HFF-Myc (cell line): ENCODE measurements around the gene CDH4.

Source experiments
- DNase-seq: peaks from one replicate; pipeline ENCODE4 v3.0.0-alpha.2; 2011; ENCODE audit warnings: low read depth; ENCODE audit errors: extremely low read depth
- H3K4me3 ChIP-seq: replicated peaks from 2 replicates; pipeline ENCODE4 v1.5.1; 2011; ENCODE audit warnings: low read depth, mild to moderate bottlenecking, control low read depth, low read length
- TF ChIP-seq, protein P1 (sequence below): IDR thresholded peaks from 2 replicates; pipeline ENCODE4 v1.5.1; 2012; ENCODE audit warnings: mild to moderate bottlenecking, low read depth, low read length, control low read depth; ENCODE audit errors: missing control alignments

Gene CDH4

DNA sequence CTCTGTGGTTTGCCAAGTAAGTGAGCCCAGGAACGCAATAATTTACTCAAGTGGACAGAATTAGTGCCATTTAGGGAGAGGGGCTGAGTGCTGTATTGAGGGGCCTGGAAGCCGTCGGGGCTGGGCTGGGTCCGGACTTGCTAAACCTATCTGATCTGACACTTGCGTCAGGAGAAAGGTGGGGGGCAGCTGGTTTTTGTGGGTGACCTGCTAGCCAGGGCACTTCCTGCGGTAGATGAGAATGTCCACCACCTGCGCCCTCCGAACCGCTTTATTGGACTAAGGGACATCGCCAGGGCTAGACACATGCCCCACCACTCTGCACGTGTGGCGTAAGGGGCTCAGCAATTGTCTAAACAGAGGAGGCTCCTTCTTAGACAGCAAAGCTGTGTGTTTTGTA, 139.1 kb downstream of the CDH4 start:
- DNase-seq = no peak
- TF ChIP-seq, protein P1, sequence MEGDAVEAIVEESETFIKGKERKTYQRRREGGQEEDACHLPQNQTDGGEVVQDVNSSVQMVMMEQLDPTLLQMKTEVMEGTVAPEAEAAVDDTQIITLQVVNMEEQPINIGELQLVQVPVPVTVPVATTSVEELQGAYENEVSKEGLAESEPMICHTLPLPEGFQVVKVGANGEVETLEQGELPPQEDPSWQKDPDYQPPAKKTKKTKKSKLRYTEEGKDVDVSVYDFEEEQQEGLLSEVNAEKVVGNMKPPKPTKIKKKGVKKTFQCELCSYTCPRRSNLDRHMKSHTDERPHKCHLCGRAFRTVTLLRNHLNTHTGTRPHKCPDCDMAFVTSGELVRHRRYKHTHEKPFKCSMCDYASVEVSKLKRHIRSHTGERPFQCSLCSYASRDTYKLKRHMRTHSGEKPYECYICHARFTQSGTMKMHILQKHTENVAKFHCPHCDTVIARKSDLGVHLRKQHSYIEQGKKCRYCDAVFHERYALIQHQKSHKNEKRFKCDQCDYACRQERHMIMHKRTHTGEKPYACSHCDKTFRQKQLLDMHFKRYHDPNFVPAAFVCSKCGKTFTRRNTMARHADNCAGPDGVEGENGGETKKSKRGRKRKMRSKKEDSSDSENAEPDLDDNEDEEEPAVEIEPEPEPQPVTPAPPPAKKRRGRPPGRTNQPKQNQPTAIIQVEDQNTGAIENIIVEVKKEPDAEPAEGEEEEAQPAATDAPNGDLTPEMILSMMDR = no peak
- no peak overlapping the region for H3K4me3 ChIP-seq

DNA sequence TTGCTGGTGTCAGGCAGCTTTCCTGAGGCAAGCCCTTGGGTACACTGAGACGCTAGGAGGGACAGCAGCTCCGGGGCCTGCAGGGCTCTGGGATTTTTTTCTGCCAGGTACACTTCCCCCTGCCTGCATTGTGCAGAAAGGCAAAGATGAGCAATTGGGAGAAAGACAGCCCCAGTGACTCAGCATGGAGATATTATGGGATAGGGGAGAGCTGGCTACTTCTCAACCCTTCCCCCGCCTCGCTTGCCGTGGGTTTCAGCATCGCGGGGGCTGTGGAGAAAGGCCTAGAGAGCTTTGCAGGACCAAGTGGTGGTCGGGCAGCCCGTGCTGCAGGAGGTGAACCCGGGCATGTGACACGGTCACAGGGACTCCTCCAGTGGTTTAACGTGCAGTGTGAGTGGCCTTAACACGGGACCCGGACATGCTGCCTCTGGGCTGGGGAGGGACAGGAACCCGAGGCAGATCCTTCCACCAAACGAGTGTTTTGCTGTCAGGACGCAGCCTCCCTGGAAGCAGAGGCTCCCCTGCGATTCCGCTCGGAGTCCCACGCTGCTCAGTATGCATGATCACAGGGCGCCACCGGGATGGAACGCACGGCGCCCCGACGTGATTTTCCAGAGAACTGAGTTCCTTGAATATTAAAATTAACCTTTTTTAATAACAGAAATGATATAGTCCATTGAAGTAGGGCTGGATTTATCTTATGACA, 139.9 kb downstream of the CDH4 start:
- DNase-seq = no peak
- TF ChIP-seq, protein P1 = no peak
- no peak overlapping the region for H3K4me3 ChIP-seq

- no peak overlapping the region for H3K4me3 ChIP-seq
- DNase-seq = no peak
- TF ChIP-seq, protein P1 = no peak
Measured at GRCh38 chr20:61394088-61394799, 142.2 kb downstream of the CDH4 start.

GRCh38 chr20:61396262-61396848, 144.3 kb downstream of the CDH4 start:
- TF ChIP-seq, protein P1 = no peak
- no peak overlapping the region for H3K4me3 ChIP-seq
- DNase-seq = no peak

GRCh38 chr20:61397146-61397545, 145.1 kb downstream of the CDH4 start:
- H3K4me3 ChIP-seq = no peak overlapping the region
- no peak for DNase-seq
- TF ChIP-seq, protein P1 = no peak

- TF ChIP-seq, protein P1 = no peak
- no peak overlapping the region for H3K4me3 ChIP-seq
Measured at GRCh38 chr20:61397790-61398189, 145.7 kb downstream of the CDH4 start.

More at GRCh38 chr20:61397790-61398189, 145.7 kb downstream of the CDH4 start:
- DNase-seq = no peak
